ENCODE data around the gene GORASP1.

The GORASP1 gene

GRCh38 chr3:39102504-39103323 lies 4.7 kb downstream of the GORASP1 start:
- DNase-seq (ENCODE audit: low read depth in 2 of 2), result no peak

GRCh38 chr3:39101022-39101689 lies 6.3 kb downstream of the GORASP1 start:
- DNase-seq (ENCODE audit: low read depth in 2 of 2), result peak in 1 of 2 donors; percentile 8

GRCh38 chr3:39100500-39100886 lies 6.9 kb downstream of the GORASP1 start:
- DNase-seq (ENCODE audit: low read depth in 2 of 2), result no peak

- DNase-seq (ENCODE audit: low read depth in 2 of 2), result no peak
Observed at GRCh38 chr3:39099738-39100499, 7.5 kb downstream of the GORASP1 start.

- no peak for DNase-seq (ENCODE audit: low read depth in 2 of 2)
Observed at GRCh38 chr3:39099242-39099641, 8.2 kb downstream of the GORASP1 start.

GRCh38 chr3:39098473-39099000 lies 8.9 kb downstream of the GORASP1 start:
- no peak for DNase-seq (ENCODE audit: low read depth in 2 of 2)

GRCh38 chr3:39097716-39098472 lies 9.5 kb downstream of the GORASP1 start:
- no peak for DNase-seq (ENCODE audit: low read depth in 2 of 2)

- DNase-seq (ENCODE audit: low read depth in 2 of 2), result no peak
Observed at GRCh38 chr3:39096775-39097174, 10.7 kb downstream of the GORASP1 start.

GRCh38 chr3:39095778-39096177 lies 11.6 kb downstream of the GORASP1 start:
- no peak for DNase-seq (ENCODE audit: low read depth in 2 of 2)

- DNase-seq (ENCODE audit: low read depth in 2 of 2), result no peak
Observed at GRCh38 chr3:39094851-39095677, 12.4 kb downstream of the GORASP1 start.

GRCh38 chr3:39090922-39091321 lies 16.5 kb downstream of the GORASP1 start:
- DNase-seq (ENCODE audit: low read depth in 2 of 2), result no peak

GRCh38 chr3:39088889-39089288 lies 18.5 kb downstream of the GORASP1 start:
- DNase-seq (ENCODE audit: low read depth in 2 of 2), result no peak

- DNase-seq (ENCODE audit: low read depth in 2 of 2), result no peak
Observed at GRCh38 chr3:39088456-39088855, 19.0 kb downstream of the GORASP1 start.

GRCh38 chr3:39086144-39086543 lies 21.3 kb downstream of the GORASP1 start:
- DNase-seq (ENCODE audit: low read depth in 2 of 2), result no peak

GRCh38 chr3:39082666-39083313 lies 24.6 kb downstream of the GORASP1 start:
- no peak for DNase-seq (ENCODE audit: low read depth in 2 of 2)

GRCh38 chr3:39080026-39080425 lies 27.4 kb downstream of the GORASP1 start:
- no peak for DNase-seq (ENCODE audit: low read depth in 2 of 2)

- no peak for DNase-seq (ENCODE audit: low read depth in 2 of 2)
Observed at GRCh38 chr3:39079530-39079929, 27.9 kb downstream of the GORASP1 start.

GRCh38 chr3:39075910-39076309 lies 31.5 kb downstream of the GORASP1 start:
- DNase-seq (ENCODE audit: low read depth in 2 of 2), result no peak

GRCh38 chr3:39068556-39068955 lies 38.9 kb downstream of the GORASP1 start:
- DNase-seq (ENCODE audit: low read depth in 2 of 2), result no peak

- no peak for DNase-seq (ENCODE audit: low read depth in 2 of 2)
Observed at GRCh38 chr3:39067286-39067685, 40.1 kb downstream of the GORASP1 start.
